HEK293 (cell line): ENCODE results near the gene ZNF429.
"Not testable (repeated sequence)": the region's sequence is repeated elsewhere in the genome, so short reads cannot be mapped to it uniquely, and the experiment has no call there.

Experiments used
- CTCF ChIA-PET: fragments of 350-600 bp; formaldehyde crosslinking; extraction: SDS; loops from one replicate; lab custom pipeline; 2021; ENCODE audit warnings: antibody characterized with exemption; lab: Yijun Ruan, JAX
- POLR2A ChIA-PET: fragments of 300-600 bp; formaldehyde crosslinking; extraction: SDS; loops from one replicate; lab custom pipeline; 2020; ENCODE audit warnings: antibody characterized with exemption, inconsistent platforms; lab: Yijun Ruan, JAX
- H3K27ac ChIP-seq: fragments of 200-500 bp; sonication (Bioruptor generic); 2 replicates; pipeline ENCODE4 v1.5.1; 2014; ENCODE audit warnings: low read depth, low read length, control low read depth, inconsistent platforms; ENCODE audit errors: extremely low read depth
- H3K36me3 ChIP-seq, 2 experiments: fragments of 200-500 bp in 1 of 2; sonication (Bioruptor generic) in 1 of 2; 1 replicate in 1 of 2; 2 replicates in 1 of 2; pipeline ENCODE4 v1.5.1; 2014 to 2017; ENCODE audit warnings: inconsistent platforms in 2 of 2, low read length in 2 of 2; ENCODE audit not compliant: control insufficient read depth in 2 of 2, insufficient read depth in 1 of 2
- H3K4me1 ChIP-seq: fragments of 200-500 bp; sonication (Bioruptor generic); 2 replicates; pipeline ENCODE4 v1.5.1; 2014; ENCODE audit warnings: mild to moderate bottlenecking, low read length, inconsistent platforms; ENCODE audit not compliant: control insufficient read depth, insufficient read depth
- H3K4me3 ChIP-seq: 2 replicates; pipeline ENCODE4 v1.5.1; 2011; ENCODE audit warnings: low read depth, mild to moderate bottlenecking, control low read depth, low read length, moderate library complexity
- H3K9me3 ChIP-seq: fragments of 200-500 bp; sonication (Bioruptor generic); 2 replicates; pipeline ENCODE4 v1.5.1; 2014; ENCODE audit warnings: low read depth, low read length, inconsistent platforms; ENCODE audit not compliant: control insufficient read depth, insufficient read depth
- MEIS1 ChIP-seq: sonication (generic); formaldehyde crosslinking; IDR thresholded peaks from 2 replicates; pipeline ENCODE4 v1.8.1; 2022; ENCODE audit warnings: missing genetic modification reagents, mild to moderate bottlenecking, borderline replicate concordance
- SETDB1 ChIP-seq: IDR thresholded peaks from one replicate; pipeline ENCODE4 v1.6.1; 2017; ENCODE audit warnings: mild to moderate bottlenecking, low read length, moderate library complexity, mixed read lengths; ENCODE audit not compliant: insufficient read length
- WT1 ChIP-seq: fragments of 450-650 bp; formaldehyde crosslinking; IDR thresholded peaks from 2 replicates; pipeline ENCODE4 v1.5.1; 2016; ENCODE audit warnings: missing biosample characterization, missing genetic modification characterization
- ZBTB1 ChIP-seq: fragments of 450-650 bp; formaldehyde crosslinking; IDR thresholded peaks from 2 replicates; pipeline ENCODE4 v1.5.1; 2016; ENCODE audit warnings: missing biosample characterization, missing genetic modification characterization
- ZNF10 ChIP-seq: fragments of 450-650 bp; formaldehyde crosslinking; IDR thresholded peaks from 2 replicates; pipeline ENCODE4 v1.5.1; 2017; ENCODE audit warnings: missing biosample characterization, missing genetic modification characterization
- ZNF155 ChIP-seq: fragments of 450-650 bp; formaldehyde crosslinking; IDR thresholded peaks from 2 replicates; pipeline ENCODE4 v1.5.1; 2016; ENCODE audit warnings: missing biosample characterization, missing genetic modification characterization
- ZNF324 ChIP-seq: fragments of 450-650 bp; formaldehyde crosslinking; IDR thresholded peaks from 2 replicates; pipeline ENCODE4 v1.5.1; 2016; ENCODE audit warnings: missing biosample characterization, missing genetic modification characterization
- ZNF37A ChIP-seq: fragments of 450-650 bp; IDR thresholded peaks from 2 replicates; pipeline ENCODE4 v1.5.1; 2018; ENCODE audit warnings: missing biosample characterization, missing genetic modification characterization
- ZNF510 ChIP-seq: fragments of 450-650 bp; formaldehyde crosslinking; IDR thresholded peaks from 2 replicates; pipeline ENCODE4 v1.5.1; 2018; ENCODE audit warnings: mild to moderate bottlenecking, missing genetic modification characterization, missing biosample characterization; ENCODE audit not compliant: insufficient replicate concordance
- ZNF521 ChIP-seq: fragments of 450-650 bp; formaldehyde crosslinking; IDR thresholded peaks from 2 replicates; pipeline ENCODE4 v1.5.1; 2017; ENCODE audit warnings: missing biosample characterization, mild to moderate bottlenecking, missing genetic modification characterization
- ZNF558 ChIP-seq: fragments of 450-650 bp; formaldehyde crosslinking; IDR thresholded peaks from 2 replicates; pipeline ENCODE4 v1.5.1; 2016; ENCODE audit warnings: missing biosample characterization, missing genetic modification characterization
- ZNF571 ChIP-seq: fragments of 450-650 bp; formaldehyde crosslinking; IDR thresholded peaks from 2 replicates; pipeline ENCODE4 v1.5.0; 2017; ENCODE audit warnings: missing biosample characterization, missing genetic modification characterization
- ZNF600 ChIP-seq: fragments of 450-650 bp; formaldehyde crosslinking; IDR thresholded peaks from 2 replicates; pipeline ENCODE4 v1.5.1; 2016; ENCODE audit warnings: missing biosample characterization, missing genetic modification characterization
- ZNF776 ChIP-seq: fragments of 450-650 bp; formaldehyde crosslinking; IDR thresholded peaks from 2 replicates; pipeline ENCODE4 v1.5.0; 2017; ENCODE audit warnings: missing biosample characterization, missing genetic modification characterization, borderline replicate concordance
- TF ChIP-seq, protein P1 (sequence below): fragments of 450-650 bp; formaldehyde crosslinking; IDR thresholded peaks from 2 replicates; pipeline ENCODE4 v1.5.1; 2016; ENCODE audit warnings: missing biosample characterization, missing genetic modification characterization
- TF ChIP-seq, protein P2 (sequence below): fragments of 450-650 bp; formaldehyde crosslinking; IDR thresholded peaks from 2 replicates; pipeline ENCODE4 v1.5.1; 2016; ENCODE audit warnings: missing biosample characterization, missing genetic modification characterization
- TF ChIP-seq, protein P3 (sequence below): fragments of 450-650 bp; formaldehyde crosslinking; IDR thresholded peaks from 2 replicates; pipeline ENCODE4 v1.5.1; 2016; ENCODE audit warnings: missing biosample characterization, missing genetic modification characterization, borderline replicate concordance
- TF ChIP-seq, protein P4 (sequence below): fragments of 450-650 bp; IDR thresholded peaks from 2 replicates; pipeline ENCODE4 v1.5.1; 2018; ENCODE audit warnings: missing biosample characterization, mild to moderate bottlenecking, missing genetic modification characterization

ZNF429 gene

DNA sequence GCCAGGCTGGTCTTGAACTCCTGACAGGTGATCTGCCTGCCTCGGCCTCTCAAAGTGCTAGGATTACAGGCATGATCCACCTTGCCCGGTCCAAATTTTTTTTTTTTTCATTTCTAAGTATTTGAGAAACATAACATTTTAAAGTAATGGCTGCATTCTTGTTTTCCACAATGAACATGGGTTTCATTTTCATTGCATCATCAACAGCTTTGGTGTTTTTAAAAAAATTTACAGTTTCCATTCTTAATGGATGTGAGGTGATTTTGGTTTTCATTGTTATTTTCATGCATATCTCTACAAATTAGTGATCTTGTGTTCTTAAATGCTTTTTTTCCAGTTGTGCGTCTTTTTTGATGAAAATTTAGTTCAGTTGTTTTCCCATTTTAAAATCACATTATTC is 27.5 kb downstream of the ZNF429 start:
- H3K27ac ChIP-seq = no peak overlapping the region
- ChIA-PET POLR2A (no interaction called here), CTCF (no interaction called here)
- no peaks in the 10 kb centered on the region for H3K9me3 ChIP-seq
- H3K36me3 ChIP-seq = peaks cover 0 to 7% of the 10 kb centered on the region in 2 experiments; a peak in 1 of 3 replicates
- H3K4me3 ChIP-seq = no peak overlapping the region
- TF ChIP-seq ZNF600 (tag by site-specific recombination) (no peak), ZNF10 (tag by site-specific recombination) (no peak), ZNF510 (tag by site-specific recombination) (no peak), ZNF155 (no peak)
- TF ChIP-seq, protein P1, sequence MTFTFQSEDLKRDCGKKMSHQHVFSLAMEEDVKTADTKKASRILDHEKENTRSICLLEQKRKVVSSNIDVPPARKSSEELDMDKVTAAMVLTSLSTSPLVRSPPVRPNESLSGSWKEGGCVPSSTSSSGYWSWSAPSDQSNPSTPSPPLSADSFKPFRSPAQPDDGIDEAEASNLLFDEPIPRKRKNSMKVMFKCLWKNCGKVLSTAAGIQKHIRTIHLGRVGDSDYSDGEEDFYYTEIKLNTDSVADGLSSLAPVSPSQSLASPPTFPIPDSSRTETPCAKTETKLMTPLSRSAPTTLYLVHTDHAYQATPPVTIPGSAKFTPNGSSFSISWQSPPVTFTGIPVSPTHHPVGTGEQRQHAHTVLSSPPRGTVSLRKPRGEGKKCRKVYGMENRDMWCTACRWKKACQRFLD (tag by site-specific recombination) = no peak
- TF ChIP-seq, protein P2, sequence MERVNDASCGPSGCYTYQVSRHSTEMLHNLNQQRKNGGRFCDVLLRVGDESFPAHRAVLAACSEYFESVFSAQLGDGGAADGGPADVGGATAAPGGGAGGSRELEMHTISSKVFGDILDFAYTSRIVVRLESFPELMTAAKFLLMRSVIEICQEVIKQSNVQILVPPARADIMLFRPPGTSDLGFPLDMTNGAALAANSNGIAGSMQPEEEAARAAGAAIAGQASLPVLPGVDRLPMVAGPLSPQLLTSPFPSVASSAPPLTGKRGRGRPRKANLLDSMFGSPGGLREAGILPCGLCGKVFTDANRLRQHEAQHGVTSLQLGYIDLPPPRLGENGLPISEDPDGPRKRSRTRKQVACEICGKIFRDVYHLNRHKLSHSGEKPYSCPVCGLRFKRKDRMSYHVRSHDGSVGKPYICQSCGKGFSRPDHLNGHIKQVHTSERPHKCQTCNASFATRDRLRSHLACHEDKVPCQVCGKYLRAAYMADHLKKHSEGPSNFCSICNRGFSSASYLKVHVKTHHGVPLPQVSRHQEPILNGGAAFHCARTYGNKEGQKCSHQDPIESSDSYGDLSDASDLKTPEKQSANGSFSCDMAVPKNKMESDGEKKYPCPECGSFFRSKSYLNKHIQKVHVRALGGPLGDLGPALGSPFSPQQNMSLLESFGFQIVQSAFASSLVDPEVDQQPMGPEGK = no peak
- no peaks in the 10 kb centered on the region for H3K4me1 ChIP-seq

DNA sequence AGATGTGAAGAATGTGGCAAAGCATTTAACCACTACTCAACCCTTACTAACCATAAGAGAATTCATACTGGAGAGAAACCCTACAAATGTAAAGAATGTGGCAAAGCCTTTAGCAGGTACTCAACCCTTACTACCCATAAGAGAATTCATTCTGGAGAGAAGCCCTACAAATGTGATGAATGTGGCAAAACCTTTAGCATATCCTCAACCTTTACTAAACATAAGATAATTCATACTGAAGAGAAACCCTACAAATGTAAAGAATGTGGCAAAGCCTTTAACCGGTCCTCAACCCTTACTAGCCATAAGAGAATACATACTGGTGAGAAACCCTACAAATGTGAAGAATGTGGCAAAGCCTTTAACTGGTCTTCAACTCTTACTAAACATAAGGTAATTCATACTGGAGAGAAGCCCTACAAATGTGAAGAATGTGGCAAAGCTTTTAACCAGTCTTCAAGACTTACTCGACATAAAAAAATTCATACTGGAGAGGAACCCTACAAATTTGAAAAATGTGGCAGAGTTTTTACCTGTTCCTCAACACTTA is 31.4 kb downstream of the ZNF429 start:
- H3K9me3 ChIP-seq, H3K27ac ChIP-seq, POLR2A ChIA-PET, CTCF ChIA-PET, H3K4me3 ChIP-seq, H3K4me1 ChIP-seq, H3K36me3 ChIP-seq: not testable (repeated sequence)
- TF ChIP-seq SETDB1 = peak; percentile 60

DNA sequence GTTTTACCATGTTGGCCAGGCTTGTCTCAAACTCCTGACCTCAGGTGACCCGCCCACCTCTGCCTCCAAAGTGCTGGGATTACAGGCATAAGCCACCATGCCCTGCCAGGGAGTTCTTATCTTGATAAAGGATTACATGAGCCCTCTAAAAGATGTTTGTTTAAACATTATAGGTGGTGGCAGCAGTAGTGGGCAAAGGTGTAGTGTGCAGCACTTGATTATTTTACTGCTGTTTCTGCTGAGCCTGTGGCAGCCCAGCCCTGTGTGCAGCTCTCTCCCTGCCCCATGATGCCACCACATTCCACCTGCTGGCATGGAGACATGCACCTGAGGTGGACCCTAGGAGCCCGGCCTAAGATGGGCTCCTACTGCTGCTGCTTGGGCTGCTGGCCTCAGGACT is 54.0 kb downstream of the ZNF429 start:
- CTCF ChIA-PET = no interaction called here
- POLR2A ChIA-PET = no interaction called here
- no peaks in the 10 kb centered on the region for H3K9me3 ChIP-seq
- no peak overlapping the region for H3K27ac ChIP-seq
- no peak for TF ChIP-seq ZNF558 (tag by site-specific recombination)
- no peaks in the 10 kb centered on the region for H3K36me3 ChIP-seq
- H3K4me1 ChIP-seq = no peaks in the 10 kb centered on the region
- H3K4me3 ChIP-seq = no peak overlapping the region

DNA sequence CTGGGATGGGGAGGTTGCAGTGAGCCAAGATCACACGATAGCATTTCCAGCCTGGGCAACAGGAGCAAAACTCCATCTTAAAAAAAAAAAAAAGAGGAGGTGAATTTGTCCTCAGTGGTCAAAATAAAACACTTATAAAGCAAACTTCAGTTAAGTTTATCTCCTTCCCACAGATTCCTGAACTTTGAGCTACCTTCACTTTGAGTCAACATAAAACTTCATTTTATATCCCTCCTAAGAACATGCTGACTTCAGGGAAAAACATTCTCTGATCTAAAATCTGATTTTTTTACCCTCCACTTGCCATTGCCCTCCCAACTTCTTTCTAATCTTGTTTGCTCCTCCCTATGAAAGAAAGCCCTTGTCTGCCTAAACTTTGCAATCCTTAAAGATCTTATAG is 59.0 kb downstream of the ZNF429 start:
- POLR2A ChIA-PET = no interaction called here
- Histone ChIP-seq H3K27ac (no peak overlapping the region), H3K9me3 (no peaks in the 10 kb centered on the region), H3K36me3 (no peaks in the 10 kb centered on the region), H3K4me1 (no peaks in the 10 kb centered on the region), H3K4me3 (no peak overlapping the region)
- CTCF ChIA-PET = no interaction called here
- TF ChIP-seq, protein P3, sequence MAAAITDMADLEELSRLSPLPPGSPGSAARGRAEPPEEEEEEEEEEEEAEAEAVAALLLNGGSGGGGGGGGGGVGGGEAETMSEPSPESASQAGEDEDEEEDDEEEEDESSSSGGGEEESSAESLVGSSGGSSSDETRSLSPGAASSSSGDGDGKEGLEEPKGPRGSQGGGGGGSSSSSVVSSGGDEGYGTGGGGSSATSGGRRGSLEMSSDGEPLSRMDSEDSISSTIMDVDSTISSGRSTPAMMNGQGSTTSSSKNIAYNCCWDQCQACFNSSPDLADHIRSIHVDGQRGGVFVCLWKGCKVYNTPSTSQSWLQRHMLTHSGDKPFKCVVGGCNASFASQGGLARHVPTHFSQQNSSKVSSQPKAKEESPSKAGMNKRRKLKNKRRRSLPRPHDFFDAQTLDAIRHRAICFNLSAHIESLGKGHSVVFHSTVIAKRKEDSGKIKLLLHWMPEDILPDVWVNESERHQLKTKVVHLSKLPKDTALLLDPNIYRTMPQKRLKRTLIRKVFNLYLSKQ (tag by site-specific recombination) = no peak

DNA sequence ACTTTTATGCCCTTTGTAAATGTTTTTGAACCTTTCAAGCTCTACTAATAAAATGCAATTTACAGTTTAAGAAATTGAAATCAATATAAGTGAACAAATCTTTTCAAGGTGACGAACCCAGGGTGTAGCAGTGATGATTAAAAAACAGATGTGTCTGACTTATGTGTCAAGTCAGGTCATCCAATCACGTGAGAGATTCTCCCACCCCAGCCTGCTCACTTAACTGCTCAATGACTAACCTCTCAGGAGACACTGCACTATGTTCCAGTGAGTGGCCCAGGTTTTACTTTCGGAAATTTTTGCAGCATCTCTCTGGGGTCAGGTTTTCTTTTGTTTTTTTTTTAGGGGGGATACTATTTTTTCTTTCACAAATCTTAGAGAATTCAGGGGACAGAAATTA is 60.7 kb downstream of the ZNF429 start:
- no peak overlapping the region for H3K4me3 ChIP-seq
- H3K36me3 ChIP-seq = no peaks in the 10 kb centered on the region
- ChIA-PET POLR2A (no interaction called here), CTCF (no interaction called here)
- H3K9me3 ChIP-seq = no peaks in the 10 kb centered on the region
- no peaks in the 10 kb centered on the region for H3K4me1 ChIP-seq
- no peak overlapping the region for H3K27ac ChIP-seq
- TF ChIP-seq ZNF571 (tag by site-specific recombination) (no peak), ZNF324 (no peak), ZNF776 (tag by site-specific recombination) (no peak), ZNF521 (no peak), ZBTB1 (tag by site-specific recombination) (no peak), ZNF37A (tag by site-specific recombination) (no peak), MEIS1 (no peak), WT1 (no peak)
- TF ChIP-seq, protein P4, sequence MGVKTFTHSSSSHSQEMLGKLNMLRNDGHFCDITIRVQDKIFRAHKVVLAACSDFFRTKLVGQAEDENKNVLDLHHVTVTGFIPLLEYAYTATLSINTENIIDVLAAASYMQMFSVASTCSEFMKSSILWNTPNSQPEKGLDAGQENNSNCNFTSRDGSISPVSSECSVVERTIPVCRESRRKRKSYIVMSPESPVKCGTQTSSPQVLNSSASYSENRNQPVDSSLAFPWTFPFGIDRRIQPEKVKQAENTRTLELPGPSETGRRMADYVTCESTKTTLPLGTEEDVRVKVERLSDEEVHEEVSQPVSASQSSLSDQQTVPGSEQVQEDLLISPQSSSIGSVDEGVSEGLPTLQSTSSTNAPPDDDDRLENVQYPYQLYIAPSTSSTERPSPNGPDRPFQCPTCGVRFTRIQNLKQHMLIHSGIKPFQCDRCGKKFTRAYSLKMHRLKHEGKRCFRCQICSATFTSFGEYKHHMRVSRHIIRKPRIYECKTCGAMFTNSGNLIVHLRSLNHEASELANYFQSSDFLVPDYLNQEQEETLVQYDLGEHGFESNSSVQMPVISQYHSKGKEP (tag by site-specific recombination) = no peak
